GM23248 (cell line): ENCODE measurements around the gene ZC3H15.

Experiments used
- EZH2 ChIP-seq: fragments of 200-600 bp; sonication (generic); IDR thresholded peaks from 2 replicates; pipeline ENCODE4 v1.6.1; 2018; ENCODE audit warnings: antibody characterized with exemption, mild to moderate bottlenecking; ENCODE audit not compliant: insufficient read depth, poor library complexity, severe bottlenecking
- EZH2phosphoT487 ChIP-seq: fragments of 200-600 bp; sonication (generic); IDR thresholded peaks from 2 replicates; pipeline ENCODE4 v1.6.1; 2018; ENCODE audit warnings: antibody characterized with exemption, moderate library complexity, mild to moderate bottlenecking, low read depth; ENCODE audit not compliant: insufficient read depth

DNA sequence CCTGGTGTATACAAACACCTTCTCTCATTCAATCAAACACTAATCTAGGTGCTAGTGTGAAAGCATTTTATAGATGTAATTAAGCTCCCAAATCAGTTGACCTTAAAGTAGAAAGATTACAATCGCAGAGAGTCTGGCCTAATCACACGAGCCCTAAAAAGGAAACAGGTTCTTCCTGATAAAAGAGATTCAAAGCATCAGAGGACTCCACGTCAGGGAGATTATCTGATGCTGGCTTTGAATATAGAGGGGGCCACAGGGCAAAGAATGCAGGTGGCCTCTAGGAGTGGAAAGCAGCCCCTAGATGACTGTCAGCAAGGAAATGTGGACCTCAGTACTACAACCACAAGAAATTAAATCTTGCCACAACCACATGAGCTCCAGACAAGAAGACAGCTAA, 28.2 kb upstream of the ZC3H15 start:
- no peak for TF ChIP-seq EZH2
- no peak for TF ChIP-seq EZH2phosphoT487
